Ovary (tissue), 9 donors: ENCODE results near the gene SLC39A7. TPM values are rescaled to one million over a fixed set of nuclear protein-coding genes. Genes with fewer than 3 reads are reported as not detected.

Source experiments
- DNase-seq, 5 donors: peaks; one replicate each; pipeline ENCODE4 v3.0.0-alpha.2; 2019 to 2020
- H3K27ac ChIP-seq, 2 donors: fragments of 200-600 bp; one replicate each; pipeline versions ENCODE4 v1.5.1 to v1.8.0; 2019 to 2022
- H3K27me3 ChIP-seq: fragments of 200-600 bp; one replicate; pipeline ENCODE4 v1.8.0; 2022
- H3K36me3 ChIP-seq: fragments of 200-600 bp; sonication (generic); one replicate; pipeline ENCODE4 v1.5.1; 2019
- H3K4me1 ChIP-seq: one replicate; pipeline ENCODE4 v1.8.1; 2013; ENCODE audit warnings: mild to moderate bottlenecking, moderate library complexity; ENCODE audit not compliant: insufficient read depth
- H3K4me3 ChIP-seq: fragments of 200-600 bp; sonication (generic); one replicate; pipeline ENCODE4 v1.5.1; 2017
- H3K9me3 ChIP-seq, 2 donors: fragments of 200-600 bp in 1 of 2; sonication (generic) in 1 of 2; one replicate each; pipeline versions ENCODE4 v1.5.1 to v1.8.1; 2013 to 2019; ENCODE audit warnings: mild to moderate bottlenecking in 1 of 2, moderate library complexity in 1 of 2
- CTCF ChIP-seq, 3 donors: fragments of 450-650 bp in 2 of 3; fragments of 200-600 bp in 1 of 3; IDR thresholded peaks; one replicate each; pipeline versions ENCODE4 v1.5.1 to v1.8.0; 2016 to 2022; ENCODE audit warnings: antibody characterized with exemption in 3 of 3, mild to moderate bottlenecking in 1 of 3
- EP300 ChIP-seq: sonication (generic); formaldehyde crosslinking; IDR thresholded peaks from one replicate; pipeline ENCODE4 v1.6.1; 2017; ENCODE audit warnings: antibody characterized with exemption
- POLR2A ChIP-seq: fragments of 450-650 bp; IDR thresholded peaks from one replicate; pipeline ENCODE4 v1.6.1; 2017; ENCODE audit warnings: antibody characterized with exemption, mild to moderate bottlenecking, moderate library complexity
- WGBS, 3 donors: extraction: QIAGEN DNeasy Blood & Tissue Kit in 1 of 3; methylation state at CpG; one replicate each; pipeline versions ENCODE4 v1.1.5 to v1.1.7; 2013 to 2017; 5-methylcytosine and 5-hydroxymethylcytosine counted together
- intact Hi-C, 4 donors: fragments of 100-400 bp; cut with DNase I; formaldehyde crosslinking; loops; one replicate each; pipeline versions ENCODE4 v1.11.0 to v1.15.1; 2022 to 2023
- polyA plus RNA-seq, 2 donors: library from polyadenylated mRNA; stranded (reverse); fragments of 200-250 nt in 1 of 2; fragments of 350-450 nt in 1 of 2; fragmentation: Illumina TruSeq in 1 of 2; extraction: RNeasy Lipid Tissue Mini Kit (QIAGEN cat#74804) in 1 of 2; gene quantifications; one replicate each; pipeline ENCODE4 v1.2.3, GENCODE V29; 2013 to 2014
- total RNA-seq, 7 donors: library from RNA; depleted of rRNA in 2 of 7; stranded (reverse); fragments of >200 nt in 2 of 7; fragmentation: NEBNext Ultra II Directional in 3 of 7; extraction: Animal tissue kit (Norgen Biotek cat#: 25700) in 3 of 7; gene quantifications; one replicate each; pipeline versions ENCODE4 v1.1.0 to v1.2.4, GENCODE V29; 2016 to 2023
- donor health status: DM: no; HTN: no; CAD: no; lungs with moderate emphysema.
- donor health status: DM: no; HTN: no; CAD: no.
- donor health status: Bipolar disorder and iron deficiency.
- donor health status: DM: yes; HTN: yes; CAD: no.
- donor health status: DM: no; HTN: no; CAD: no.
- donor health status: DM: yes; HTN: yes; CAD: no.

Gene SLC39A7
- total and polyA plus RNA-seq, 9 donors: 27.4 to 80.0 (median 61.2) TPM

DNA sequence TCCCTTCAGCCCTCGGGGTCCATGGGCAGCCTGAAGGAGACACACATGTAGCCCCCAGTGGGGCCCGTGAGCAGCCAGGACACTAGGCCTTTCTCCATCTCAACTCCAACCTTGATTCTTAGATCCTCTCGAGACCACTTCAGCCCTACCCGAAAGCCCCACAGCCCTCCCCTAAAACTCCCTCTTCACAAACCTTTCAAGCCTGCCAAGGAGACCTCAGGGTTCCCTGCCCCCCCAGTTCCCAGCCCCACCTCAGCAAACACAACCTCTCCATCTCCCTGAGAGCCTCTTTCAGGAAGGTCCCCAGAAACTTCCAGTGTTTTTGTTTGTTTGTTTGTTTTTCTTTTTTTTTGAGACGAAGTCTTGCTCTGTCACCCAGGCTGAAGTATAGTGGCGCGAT is 19.5 kb upstream of the SLC39A7 start:
- Histone ChIP-seq H3K27me3 (no peaks in the 10 kb centered on the region), H3K9me3 (no peaks in the 10 kb centered on the region), H3K36me3 (no peaks in the 10 kb centered on the region), H3K4me1 (no peaks in the 10 kb centered on the region), H3K27ac (no peak overlapping the region), H3K4me3 (no peak overlapping the region)
- intact Hi-C loops: no loop called here
- DNase-seq: no peak
- TF ChIP-seq EP300: no peak
- no peak for TF ChIP-seq POLR2A
- WGBS, 3 donors: 81 to 90% (median 87%) methylated on average over 7 of the region's 7 CpGs

DNA sequence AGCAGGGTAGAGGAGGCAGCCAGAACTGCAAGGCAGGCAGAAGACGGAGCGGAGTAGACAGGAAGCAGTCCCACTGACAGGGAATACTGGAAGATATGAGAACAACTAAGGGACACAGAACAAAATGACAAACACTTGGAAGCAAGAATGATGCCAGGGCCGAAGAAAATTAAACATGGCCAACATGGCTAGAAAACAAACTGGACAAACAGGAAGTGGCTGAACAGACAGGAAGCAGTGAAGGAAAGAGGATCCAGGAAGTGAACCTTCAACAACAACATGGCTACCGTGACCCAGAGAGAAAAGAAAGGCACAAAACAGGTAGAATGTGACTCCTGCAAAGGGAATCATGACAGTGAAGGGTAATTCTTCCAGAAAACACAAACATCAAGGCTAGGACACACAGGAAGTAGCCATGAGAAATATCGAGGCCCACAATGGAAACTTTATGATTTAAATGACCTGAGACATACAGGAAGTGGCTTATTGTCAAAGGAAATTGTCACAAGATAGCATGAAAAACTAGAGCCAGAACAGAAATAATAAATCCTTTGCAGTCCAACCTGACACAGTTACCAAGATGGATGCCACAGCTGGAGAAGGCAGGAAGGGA is 17.5 kb upstream of the SLC39A7 start:
- H3K36me3 ChIP-seq: no peaks in the 10 kb centered on the region
- whole genome bisulfite sequencing, 3 donors: 85 to 86% (median 85%) methylated on average over 5 of the region's 5 CpGs
- no peak overlapping the region for H3K4me3 ChIP-seq
- no peak for TF ChIP-seq POLR2A
- TF ChIP-seq EP300: no peak
- TF ChIP-seq CTCF (IDR thresholded peaks at IDR 0.05): no peak
- intact Hi-C loops: no loop called here
- no peak for DNase-seq
- H3K9me3 ChIP-seq: no peaks in the 10 kb centered on the region
- H3K27ac ChIP-seq: no peak overlapping the region
- no peaks in the 10 kb centered on the region for H3K27me3 ChIP-seq
- H3K4me1 ChIP-seq: no peaks in the 10 kb centered on the region

- intact Hi-C loops: no loop called here
- DNase-seq: no peak
- WGBS, 3 donors: 59 to 75% (median 64%) methylated on average over 9 of the region's 9 CpGs
- Histone ChIP-seq H3K9me3 (no peaks in the 10 kb centered on the region), H3K27me3 (no peaks in the 10 kb centered on the region), H3K36me3 (no peaks in the 10 kb centered on the region), H3K4me3 (no peak overlapping the region), H3K27ac (no peak overlapping the region), H3K4me1 (no peaks in the 10 kb centered on the region)
- TF ChIP-seq CTCF (IDR thresholded peaks at IDR 0.05) (no peak), POLR2A (no peak), EP300 (no peak)
Measured at GRCh38 chr6:33185190-33185589, 15.5 kb upstream of the SLC39A7 start.

DNA sequence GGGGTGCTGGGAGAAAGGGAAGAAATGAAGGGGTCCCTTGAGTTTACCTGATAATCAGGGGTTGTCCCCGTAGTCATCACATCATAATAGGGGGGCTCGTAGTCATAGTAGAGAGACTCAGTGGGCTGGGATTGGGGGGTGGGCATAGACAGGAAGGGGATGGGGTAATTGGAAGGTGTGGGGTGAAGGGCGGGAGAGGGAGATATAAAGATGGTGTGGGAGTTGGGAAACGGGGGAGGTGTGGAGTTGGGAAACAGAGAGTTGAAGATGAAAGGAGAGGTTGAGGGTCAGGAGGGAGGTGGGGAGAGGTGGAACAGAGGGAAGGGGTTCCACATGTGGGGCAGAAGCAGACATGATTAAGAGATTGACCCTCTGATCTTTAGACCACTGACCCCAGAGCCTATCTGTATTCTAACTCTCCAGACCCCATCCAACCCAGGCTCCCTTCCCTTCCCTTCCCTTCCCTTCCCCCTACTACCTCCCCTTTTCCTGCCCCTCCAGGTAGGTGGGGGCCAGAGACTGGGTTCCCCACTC is 14.9 kb upstream of the SLC39A7 start:
- Histone ChIP-seq H3K9me3 (no peaks in the 10 kb centered on the region), H3K4me1 (no peaks in the 10 kb centered on the region), H3K27ac (no peak overlapping the region), H3K27me3 (no peaks in the 10 kb centered on the region), H3K36me3 (no peaks in the 10 kb centered on the region), H3K4me3 (no peak overlapping the region)
- TF ChIP-seq CTCF (IDR thresholded peaks at IDR 0.05) (no peak), EP300 (no peak), POLR2A (no peak)
- DNase-seq: no peak
- 82 to 88% (median 87%) methylated on average over 4 of the region's 4 CpGs for WGBS, 3 donors
- intact Hi-C loops: no loop called here

- no peak for TF ChIP-seq POLR2A
- no peak for TF ChIP-seq CTCF (IDR thresholded peaks at IDR 0.05)
- TF ChIP-seq EP300: no peak
Measured at GRCh38 chr6:33187809-33188208, 12.9 kb upstream of the SLC39A7 start.

More at GRCh38 chr6:33187809-33188208, 12.9 kb upstream of the SLC39A7 start:
- Histone ChIP-seq H3K9me3 (no peaks in the 10 kb centered on the region), H3K27ac (no peak overlapping the region), H3K27me3 (no peaks in the 10 kb centered on the region), H3K4me1 (no peaks in the 10 kb centered on the region), H3K4me3 (no peak overlapping the region), H3K36me3 (no peaks in the 10 kb centered on the region)
- 92 to 98% (median 93%) methylated on average over 1 of the region's 1 CpG for WGBS, 3 donors
- intact Hi-C loops: no loop called here
- DNase-seq: no peak
